Activated CD4-positive, CD25-positive, alpha-beta regulatory T cell treated with anti-CD3 and anti-CD28 coated beads, Interleukin-2, amount 50 U/mL, for 24 hours (primary cell): ENCODE data around the gene LRP8.
"Not testable (repeated sequence)": the region's sequence is repeated elsewhere in the genome, so short reads cannot be mapped to it uniquely, and the experiment has no call there.

ENCODE experiments used
- ATAC-seq, 2 donors: fragments of 150-1000 bp; cut with Tn5 transposase; one replicate each; pipeline ENCODE4 v1.10.0; 2021; ENCODE audit warnings: mild to moderate bottlenecking in 1 of 2, moderate library complexity in 1 of 2

LRP8 gene

GRCh38 chr1:53206735-53207379, 121.0 kb downstream of the LRP8 start:
- ATAC-seq = no peak

- not testable (repeated sequence) for ATAC-seq
Measured at GRCh38 chr1:53206083-53206685, 121.7 kb downstream of the LRP8 start.

GRCh38 chr1:53205496-53205895, 122.4 kb downstream of the LRP8 start:
- ATAC-seq = not testable (repeated sequence)

GRCh38 chr1:53203466-53203865, 124.4 kb downstream of the LRP8 start:
- ATAC-seq = no peak

- no peak for ATAC-seq
Measured at GRCh38 chr1:53198241-53198651, 129.6 kb downstream of the LRP8 start.

- no peak for ATAC-seq
Measured at GRCh38 chr1:53197291-53198200, 130.3 kb downstream of the LRP8 start.

GRCh38 chr1:53196485-53197290, 131.2 kb downstream of the LRP8 start, which contains the start of gene CPT2:
TSS of gene CPT2 (plus strand) at chr1:53196824. CDS start at chr1:53196944, 120 bp downstream.
- ATAC-seq = peak; percentile 100

GRCh38 chr1:53196017-53196484, 131.8 kb downstream of the LRP8 start:
- ATAC-seq = peak; percentile 10 to 16

- ATAC-seq = no peak
Measured at GRCh38 chr1:53195246-53196016, 132.4 kb downstream of the LRP8 start.
